ENCODE measurements around the gene SPR. TPM values are rescaled to one million over a fixed set of nuclear protein-coding genes. Genes with fewer than 3 reads are reported as not detected.

Gene SPR
- 64.5 TPM for total RNA-seq

DNA sequence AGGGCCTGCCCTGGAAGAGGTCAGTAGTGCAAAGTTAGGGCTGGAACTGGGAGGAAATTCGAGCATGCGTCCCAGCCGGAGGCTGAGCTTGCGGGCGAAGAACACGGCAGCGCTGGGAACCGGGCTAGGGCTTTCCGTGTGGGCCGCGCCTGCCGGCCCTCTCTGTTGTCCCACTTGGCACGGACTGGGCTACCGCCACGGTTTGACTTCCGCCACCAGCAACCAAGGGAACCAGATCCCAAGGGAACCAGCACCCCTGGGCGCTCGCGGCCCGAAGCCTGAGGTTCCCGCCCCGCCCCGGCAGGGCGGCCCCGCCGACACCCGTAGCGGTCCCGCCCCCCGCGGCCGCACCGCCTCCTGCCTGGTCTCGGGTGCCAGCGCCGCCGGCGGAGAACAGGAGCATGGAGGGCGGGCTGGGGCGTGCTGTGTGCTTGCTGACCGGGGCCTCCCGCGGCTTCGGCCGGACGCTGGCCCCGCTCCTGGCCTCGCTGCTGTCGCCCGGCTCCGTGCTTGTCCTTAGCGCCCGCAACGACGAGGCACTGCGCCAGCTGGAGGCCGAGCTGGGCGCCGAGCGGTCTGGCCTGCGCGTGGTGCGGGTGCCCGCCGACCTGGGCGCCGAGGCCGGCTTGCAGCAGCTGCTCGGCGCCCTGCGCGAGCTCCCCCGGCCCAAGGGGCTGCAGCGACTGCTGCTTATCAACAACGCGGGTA, at the start of gene SPR:
SPR (plus strand) TSS at position 377 of the 708 bp plus-strand sequence; CDS start at position 402, 25 bp downstream.
- ATAC-seq (peak; percentile 90), DNase-seq (ENCODE audit: low spot score) (peak; percentile 93)

DNA sequence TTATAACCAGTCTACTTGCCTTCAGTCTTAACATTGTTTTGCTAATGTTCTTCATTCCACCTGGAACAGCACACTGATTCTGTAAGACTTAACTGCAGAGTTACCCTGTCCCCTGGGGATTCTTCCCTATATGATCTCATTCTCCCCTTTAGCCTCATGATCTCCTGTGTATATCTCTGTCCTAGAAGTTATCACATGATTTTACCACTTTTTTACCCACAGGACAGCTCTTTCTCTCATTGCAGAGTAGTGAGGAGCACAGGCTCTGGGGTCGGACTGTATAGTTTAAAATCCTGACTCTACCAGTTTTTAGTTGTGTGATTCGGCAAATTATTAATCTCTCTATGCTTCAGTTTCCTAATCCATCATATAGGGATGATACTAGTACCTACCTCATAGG, 47.1 kb upstream of the SPR start:
- DNase-seq (ENCODE audit: low spot score) = no peak
- ATAC-seq = no peak

DNA sequence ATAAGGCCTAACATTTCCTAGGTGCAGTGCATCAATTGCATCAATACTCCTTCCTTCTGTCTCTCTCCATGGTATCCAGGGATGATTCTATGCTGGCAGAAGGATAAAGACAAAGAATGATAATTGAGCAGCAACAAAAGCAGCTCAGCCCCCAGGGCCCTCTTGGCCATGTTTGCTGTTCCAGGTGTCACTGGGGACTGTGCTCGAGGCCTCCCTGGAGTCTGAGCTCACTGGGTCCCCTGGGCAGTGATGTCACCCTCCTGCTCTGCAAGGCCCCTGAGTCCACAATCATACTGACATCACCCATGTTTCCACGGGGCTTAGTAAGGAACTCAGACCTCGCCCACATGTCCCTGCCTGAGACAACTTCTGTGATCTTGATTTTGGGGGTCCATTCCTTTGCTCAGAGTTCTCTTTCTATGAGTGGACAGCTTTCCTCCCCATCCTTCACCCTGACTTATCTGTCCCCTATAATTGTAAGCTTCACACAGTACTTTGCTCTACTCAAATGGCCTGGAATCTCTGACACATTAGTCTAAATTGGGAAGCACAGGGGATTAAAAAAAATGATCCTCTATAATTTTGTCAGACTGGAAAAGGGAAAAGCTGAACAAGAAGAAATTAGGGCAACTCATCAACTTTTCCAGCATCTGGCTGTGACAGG, 45.6 kb upstream of the SPR start:
- no peak for ATAC-seq
- DNase-seq (ENCODE audit: low spot score) = no peak

DNA sequence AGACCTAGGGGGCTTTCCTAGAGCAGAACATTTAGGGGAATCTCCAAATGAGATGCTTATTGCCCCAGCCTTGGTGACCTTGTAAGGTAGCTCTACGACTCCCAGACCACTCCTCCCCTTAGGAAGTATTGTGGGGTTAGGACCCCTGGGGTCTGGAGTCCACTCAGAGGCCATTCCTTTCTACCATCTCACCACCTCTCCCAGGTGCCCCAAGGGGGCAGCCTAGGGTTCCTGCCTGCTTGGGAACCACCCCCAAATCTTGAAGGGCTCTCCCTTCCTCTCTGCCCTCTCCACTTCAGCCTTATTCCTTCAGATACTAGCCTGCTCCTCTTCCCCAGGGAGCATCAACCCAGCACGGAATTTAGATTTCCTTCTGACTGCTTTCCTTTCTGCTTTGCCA, 43.9 kb upstream of the SPR start:
- ATAC-seq (no peak), DNase-seq (ENCODE audit: low spot score) (no peak)

DNA sequence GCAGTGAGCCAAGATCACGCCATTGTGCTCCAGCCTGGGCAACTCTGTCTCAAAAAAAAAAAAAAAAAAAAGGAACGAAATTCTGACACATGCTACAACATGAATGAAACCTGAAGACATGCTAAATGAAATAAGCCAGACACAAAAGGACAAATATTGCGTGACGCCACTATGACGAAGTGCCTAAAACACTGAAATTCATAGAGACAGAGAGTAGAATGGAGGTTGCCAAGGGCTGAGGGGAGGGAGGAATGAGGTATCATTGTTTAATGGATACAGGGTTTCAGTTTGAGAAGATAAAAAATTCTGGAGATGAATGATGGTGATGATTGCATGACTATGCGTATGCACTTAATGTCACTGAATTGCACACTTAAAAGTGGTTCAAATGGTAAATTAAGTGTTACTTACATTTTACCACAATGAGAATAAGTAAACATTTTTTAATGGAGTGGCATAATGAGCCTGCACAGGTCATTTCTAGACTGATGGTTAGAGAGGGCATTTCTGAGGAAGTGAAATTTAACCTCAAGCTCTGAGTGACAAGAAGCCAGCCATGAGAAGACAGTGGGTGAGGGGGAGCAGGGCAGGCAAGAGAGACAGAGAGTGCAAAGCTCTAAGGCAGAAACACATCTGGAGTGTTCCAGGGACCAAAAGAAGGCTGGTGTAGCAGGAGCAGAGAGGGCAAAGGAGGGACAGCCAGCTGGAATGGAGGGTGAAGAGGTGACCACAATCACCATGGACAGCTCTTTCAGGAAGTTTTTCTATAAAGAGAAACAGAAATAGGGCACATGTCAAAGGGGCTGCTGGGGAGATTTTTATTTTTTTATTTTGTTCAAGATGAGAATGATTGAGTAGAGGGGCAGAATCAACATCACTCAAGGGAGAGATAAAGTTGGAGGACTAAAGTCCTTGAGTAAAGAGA, 40.8 kb upstream of the SPR start:
- DNase-seq (ENCODE audit: low spot score) = no peak
- ATAC-seq = no peak

DNA sequence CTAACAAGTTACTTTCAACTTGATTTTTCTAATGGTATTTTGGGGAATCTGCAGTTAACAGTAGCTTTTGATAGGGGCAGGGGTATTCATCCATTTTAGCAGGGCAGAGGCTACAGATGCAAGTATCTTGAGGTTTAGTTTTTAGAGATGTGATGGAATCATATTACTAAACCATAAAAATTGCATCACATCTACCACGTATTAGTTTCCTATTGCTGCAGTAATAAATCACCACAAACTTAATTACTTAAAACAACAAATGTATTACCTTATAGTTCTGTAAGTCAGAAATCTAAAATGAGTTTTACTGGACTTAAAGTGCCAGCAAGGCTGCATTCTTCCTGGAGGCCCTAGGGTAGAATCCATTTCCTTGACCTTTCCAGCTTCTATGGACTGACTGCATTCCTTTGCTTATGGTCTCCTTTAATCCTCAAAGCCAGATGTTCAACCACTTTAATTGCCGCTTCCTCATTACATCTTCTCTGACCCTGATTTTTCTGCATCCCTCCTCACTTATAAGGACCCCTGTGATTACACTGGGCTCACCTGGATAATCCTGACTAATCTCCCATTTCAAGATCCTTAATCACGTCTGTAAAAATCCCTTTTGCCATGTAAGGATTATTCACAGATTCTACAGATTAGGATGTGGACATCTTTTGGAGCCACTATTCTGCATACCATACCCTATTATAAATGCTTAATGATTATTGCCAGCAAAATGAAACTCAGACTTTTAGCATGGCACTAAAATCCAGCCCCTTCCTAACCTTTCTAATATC, 39.5 kb upstream of the SPR start:
- no peak for DNase-seq (ENCODE audit: low spot score)
- ATAC-seq = no peak

DNA sequence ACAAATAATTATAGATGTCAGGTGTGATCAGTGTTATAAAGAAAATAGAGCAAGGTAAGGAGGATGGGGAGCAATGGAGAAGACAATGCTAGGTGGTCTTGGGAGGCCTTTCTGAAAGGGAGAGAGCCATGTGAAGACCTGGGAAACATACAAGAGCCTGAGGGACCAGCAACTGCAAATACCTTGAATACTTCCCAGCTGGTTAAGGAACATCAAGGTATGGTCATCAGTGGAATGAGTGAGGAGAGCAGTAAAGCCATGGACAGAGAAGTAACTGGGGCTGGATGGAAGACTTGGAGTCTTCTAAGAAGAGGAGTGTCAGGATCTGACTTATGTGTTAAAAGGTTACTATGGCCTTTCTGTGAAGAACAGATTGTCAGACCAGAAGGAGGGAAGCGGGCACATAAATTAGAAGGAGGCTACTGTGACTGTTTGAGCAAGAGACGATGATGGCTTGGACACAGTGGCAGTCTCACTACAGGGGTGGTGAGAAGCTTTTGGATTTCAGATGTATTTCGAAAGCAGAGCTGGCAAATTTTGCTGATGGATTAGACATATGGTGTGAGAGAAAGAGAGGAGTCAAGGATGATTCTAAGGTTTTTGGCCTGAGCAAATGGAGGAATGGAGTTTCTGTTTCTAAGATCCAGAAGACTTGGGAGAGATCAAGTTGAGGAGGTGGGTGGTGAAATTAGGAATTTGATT, 38.6 kb upstream of the SPR start:
- DNase-seq (ENCODE audit: low spot score) = no peak
- ATAC-seq = no peak

DNA sequence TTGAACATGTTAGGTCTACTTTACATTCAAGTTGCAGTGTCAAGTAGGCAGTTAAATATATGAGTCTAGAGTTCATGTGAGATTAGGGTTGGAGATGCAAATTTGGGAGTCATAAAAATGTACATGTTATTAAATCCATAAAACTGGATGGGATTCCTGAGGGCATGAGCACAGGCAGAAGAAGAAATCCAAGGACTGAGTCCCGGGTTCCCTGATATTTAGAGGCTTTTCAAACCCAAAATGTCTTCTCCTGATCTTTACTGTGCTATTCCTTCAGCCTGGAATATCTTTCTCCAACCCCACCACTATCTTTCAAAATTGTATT, 38.1 kb upstream of the SPR start:
- no peak for ATAC-seq
- no peak for DNase-seq (ENCODE audit: low spot score)

DNA sequence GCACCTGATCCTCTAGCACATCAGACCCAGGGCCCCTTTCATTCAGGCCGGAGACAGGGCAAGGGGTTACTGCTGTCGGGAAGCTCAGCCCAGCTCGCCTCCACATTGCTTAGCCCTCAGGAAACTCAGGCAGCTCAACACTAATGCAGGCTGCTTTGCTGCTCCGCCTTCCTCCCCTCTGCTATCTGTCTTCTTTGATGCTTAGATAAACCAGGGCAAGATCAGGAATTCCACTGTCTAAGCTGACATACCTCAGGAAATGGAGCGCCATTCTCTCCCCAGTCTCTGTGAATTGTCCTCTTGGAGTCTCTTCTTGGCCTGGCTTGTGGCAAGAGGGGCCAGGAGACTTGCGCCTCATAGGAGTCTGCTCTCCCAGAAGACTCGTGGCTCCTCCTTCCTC, 35.9 kb upstream of the SPR start:
- DNase-seq (ENCODE audit: low spot score) (no peak), ATAC-seq (no peak)

DNA sequence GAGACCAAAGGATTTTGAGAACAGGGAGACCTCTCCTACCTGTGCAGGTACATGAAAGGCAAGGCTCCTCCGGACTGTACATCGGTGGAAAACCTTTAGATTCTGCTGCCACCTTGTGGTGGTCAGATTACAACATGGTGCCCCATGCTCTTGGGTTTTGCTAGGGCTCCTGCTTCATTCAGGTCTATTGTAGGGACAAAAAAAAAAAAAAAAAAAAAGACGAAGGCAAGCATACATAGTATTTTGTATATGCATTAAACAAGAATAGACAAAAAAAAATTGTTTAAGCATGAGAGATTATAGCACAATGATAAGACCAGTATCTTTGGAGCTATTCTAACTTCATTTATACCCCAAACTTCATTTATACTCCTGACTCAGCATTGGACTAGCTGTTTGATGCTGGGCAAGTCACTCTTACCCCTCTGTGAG, 27.4 kb upstream of the SPR start:
- ATAC-seq (peak; percentile 88), DNase-seq (ENCODE audit: low spot score) (peak; percentile 71)

DNA sequence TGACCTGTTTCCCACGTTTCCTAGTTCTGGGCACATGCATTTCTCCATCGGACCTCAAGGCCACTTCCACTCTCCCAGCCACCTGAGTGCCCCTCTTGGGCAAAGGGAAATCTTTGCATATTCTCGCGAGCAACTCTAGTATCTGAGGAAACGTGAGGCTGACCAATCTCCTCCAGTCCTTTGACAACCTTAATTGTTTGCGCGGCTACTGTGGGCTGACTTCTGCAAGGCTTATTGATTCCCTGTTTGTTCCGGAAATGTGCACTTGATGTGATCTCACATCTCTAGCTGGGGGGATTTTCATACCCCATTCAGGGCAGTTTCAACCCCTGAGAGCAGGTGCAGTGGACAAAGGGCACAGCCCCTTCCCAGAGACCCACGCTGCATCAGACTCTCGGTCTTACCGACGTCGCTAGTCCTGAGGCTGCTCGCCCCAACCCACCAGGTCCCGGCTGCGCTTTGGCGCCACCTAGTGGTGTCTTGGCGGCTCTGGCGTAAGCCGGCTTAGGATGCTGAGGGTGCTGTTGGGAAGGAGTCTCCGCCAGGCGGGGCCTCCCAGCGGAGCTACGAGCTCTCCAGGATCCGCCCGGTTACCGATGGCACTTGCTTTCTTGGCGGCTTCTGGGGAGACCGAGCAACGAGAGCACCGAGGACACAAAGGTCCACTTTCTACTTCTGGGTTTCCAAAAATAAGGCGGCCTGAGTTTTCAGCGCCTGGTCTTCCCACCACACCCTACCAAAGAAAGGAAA, 24.8 kb upstream of the SPR start:
- ATAC-seq (peak; percentile 99), DNase-seq (ENCODE audit: low spot score) (peak; percentile 87)

DNA sequence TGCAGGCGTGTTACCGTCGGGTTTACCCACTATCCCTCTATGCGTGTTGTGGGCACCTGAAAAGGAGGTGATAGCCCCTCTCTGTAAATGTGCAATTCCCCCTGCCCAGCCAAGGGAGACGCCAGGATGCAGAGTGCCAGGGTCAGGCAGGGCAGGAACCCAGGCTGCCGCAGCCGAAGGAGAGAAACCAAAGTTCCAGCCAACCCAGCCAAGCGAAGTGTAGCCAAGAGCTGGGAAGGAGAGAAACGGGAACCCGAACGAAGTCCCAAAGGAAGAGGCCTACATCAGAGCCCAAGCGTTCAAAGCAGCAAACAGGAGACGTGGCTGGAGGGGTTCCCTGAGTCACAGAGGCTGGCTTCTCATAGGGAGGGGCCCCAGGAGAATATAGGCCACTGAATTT, 24.2 kb upstream of the SPR start:
- no peak for DNase-seq (ENCODE audit: low spot score)
- ATAC-seq = no peak

DNA sequence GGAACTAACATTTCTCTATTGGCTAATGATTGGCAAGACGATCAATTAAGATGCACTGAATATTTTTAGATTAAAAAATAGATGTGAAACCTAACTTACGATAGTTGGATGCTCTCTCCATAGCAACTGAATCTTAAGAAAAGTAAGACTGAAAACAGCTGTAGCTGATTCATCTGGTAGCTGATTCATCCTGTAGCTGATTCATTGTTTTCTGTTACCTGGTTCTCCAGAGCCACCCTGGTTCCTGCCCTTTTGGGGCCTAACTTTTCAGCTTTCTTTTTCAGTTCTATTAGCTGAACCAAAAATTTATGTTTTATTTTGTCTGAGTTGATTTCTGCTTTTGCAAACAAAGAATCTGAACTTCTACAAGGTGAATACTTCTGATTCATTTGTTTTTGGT, 22.7 kb upstream of the SPR start:
- ATAC-seq (no peak), DNase-seq (ENCODE audit: low spot score) (no peak)

DNA sequence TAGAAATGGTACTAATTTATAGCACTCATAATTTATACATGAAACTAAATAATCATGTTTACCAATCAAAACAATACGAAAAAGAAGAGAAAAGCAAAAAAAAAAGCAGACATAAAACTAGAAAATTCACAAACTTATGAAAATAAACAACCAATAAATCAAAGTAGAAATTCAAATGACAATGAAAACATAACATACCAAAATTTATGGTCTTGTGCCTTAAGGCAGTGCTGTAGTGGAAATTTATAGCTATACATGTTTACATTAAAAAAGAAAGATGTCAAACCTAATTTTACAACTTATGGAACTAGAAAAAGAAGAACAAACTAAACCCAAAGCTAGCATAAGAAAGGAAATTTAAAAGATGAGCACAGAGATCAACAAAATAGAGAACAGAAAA, 16.1 kb upstream of the SPR start:
- no peak for DNase-seq (ENCODE audit: low spot score)
- ATAC-seq = no peak

DNA sequence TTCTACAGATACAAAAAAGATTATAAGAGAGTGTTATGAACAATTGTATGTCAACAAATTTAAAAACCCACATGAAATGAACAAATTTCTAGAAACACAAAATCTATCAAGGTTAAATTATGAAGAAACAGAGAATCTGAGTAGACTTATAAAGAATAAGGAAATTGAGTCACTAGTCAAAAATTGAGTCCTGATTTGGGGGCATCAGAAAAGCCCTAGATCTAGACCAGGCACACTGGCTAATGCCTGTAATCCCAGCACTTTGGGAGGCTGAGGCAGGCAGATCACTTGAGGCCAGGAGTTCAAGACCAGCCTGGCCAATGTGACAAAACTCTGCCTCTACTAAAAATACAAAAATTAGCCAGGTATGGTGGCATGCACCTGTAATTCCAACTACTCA, 15.3 kb upstream of the SPR start:
- ATAC-seq (no peak), DNase-seq (ENCODE audit: low spot score) (no peak)

DNA sequence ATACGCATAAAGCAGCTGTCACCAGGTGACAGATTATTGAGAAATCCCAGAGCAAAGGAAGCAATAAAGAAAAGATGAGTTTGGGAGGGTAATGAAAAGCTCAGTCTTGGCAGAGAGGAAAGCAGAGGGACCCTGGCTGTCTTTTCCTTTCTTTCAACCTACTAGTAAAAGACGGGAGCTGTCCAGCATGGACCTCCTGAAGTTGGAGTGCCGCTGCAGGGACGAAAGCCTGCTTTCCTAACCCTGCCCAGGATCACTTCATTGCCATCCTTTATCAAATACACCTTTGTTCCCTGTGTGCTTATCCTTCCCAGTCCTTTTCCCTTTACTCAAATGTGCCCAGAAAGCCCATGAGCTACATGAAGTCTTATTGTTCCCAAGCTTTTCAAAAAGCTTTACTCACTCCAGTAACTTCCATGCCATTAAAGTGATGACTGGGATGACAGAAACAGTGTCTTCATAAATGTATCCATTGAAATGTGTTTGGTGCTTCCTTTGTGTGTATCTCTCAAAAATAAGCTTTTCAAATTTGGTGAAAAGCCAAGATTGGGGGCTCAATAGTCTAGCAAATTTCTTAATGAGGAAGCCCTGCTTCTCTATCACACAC, 3.7 kb upstream of the SPR start:
- ATAC-seq (no peak), DNase-seq (ENCODE audit: low spot score) (no peak)

DNA sequence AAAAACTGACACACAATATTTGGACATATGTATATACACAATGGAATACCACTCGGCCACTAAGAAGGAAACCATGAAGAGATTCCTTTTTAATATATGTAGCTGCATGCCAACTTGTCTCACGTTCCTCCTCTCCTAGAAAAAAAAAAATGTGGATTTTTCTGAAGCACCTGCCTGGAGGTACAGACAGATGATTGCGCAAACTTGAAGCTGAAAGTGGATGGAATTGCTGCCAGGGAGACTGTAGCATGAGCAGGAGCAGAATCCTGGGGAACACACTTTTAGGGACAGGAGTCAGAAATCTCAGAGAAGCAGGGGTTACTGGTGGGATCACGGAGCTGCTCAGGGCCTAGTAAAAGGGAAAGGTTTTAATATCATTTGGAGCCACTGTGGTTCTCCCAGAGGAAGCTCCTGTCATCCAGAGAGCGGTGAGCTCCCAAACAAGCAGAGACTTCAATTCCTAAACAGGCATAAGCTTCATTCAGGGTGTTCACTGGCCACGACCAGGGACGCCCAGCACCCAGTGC, 640 bp upstream of the SPR start:
- DNase-seq (ENCODE audit: low spot score) = no peak
- no peak for ATAC-seq

DNA sequence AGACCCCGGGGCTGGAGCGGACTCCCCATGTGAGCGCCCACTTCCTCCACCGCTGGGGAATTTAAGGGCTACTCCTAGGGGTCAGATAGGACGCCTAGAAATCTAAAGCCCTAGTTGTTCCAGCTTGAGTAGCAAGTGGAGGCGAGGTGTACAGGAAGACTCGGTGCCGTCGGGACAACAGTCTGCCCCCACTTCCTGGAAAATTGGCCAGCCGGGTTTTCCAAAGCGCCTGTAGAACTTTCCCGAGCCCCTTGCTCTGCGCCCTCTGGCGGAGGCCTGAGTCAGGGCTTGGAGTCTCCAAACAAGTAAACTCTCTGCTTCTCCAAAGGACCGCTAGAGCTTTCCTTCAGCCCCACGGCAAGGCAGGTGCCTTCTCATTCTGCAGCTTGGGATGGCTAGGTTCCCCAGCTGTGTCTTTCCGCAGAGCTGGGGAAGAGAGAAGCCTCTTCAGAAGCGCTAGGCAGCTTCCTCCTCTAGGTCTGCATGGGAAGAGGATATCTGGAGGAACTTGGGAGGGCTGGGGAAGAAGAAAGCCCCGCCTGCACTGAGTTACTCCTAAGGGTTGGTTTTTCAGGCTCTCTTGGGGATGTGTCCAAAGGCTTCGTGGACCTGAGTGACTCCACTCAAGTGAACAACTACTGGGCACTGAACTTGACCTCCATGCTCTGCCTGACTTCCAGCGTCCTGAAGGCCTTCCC, 681 bp downstream of the SPR start:
- DNase-seq (ENCODE audit: low spot score) (peak; percentile 90), ATAC-seq (peak; percentile 74)
